Endodermal cell (in vitro differentiated cells): ENCODE measurements around the gene DDR2. TPM values are rescaled to one million over a fixed set of nuclear protein-coding genes. Genes with fewer than 3 reads are reported as not detected.
"Not testable (repeated sequence)": the region's sequence is repeated elsewhere in the genome, so short reads cannot be mapped to it uniquely, and the experiment has no call there.

Source experiments
- DNase-seq: peaks from one replicate; pipeline ENCODE4 v3.0.0-alpha.2; 2017
- H3K27ac ChIP-seq: 2 replicates; pipeline ENCODE4 v1.5.1; 2013; ENCODE audit warnings: mild to moderate bottlenecking, low read depth, low read length, moderate library complexity
- H3K27me3 ChIP-seq: 2 replicates; pipeline ENCODE4 v1.6.1; 2013; ENCODE audit warnings: mild to moderate bottlenecking, low read length, moderate library complexity; ENCODE audit not compliant: insufficient read depth, control insufficient read depth, poor library complexity, severe bottlenecking
- H3K36me3 ChIP-seq: 2 replicates; pipeline ENCODE4 v1.7.0; 2013; ENCODE audit warnings: mild to moderate bottlenecking, low read length, moderate library complexity; ENCODE audit not compliant: control insufficient read depth, insufficient read depth
- H3K4me1 ChIP-seq: one replicate; pipeline ENCODE4 v1.7.0; 2013; ENCODE audit warnings: low read length; ENCODE audit not compliant: control insufficient read depth, insufficient read depth
- H3K4me3 ChIP-seq: 2 replicates; pipeline ENCODE4 v1.5.1; 2013; ENCODE audit warnings: mild to moderate bottlenecking, low read length, moderate library complexity
- H3K9ac ChIP-seq: 2 replicates; pipeline ENCODE4 v1.6.1; 2013; ENCODE audit warnings: mild to moderate bottlenecking, low read length, moderate library complexity; ENCODE audit not compliant: poor library complexity, severe bottlenecking; ENCODE audit errors: extremely low read depth
- H3K9me3 ChIP-seq: 2 replicates; pipeline ENCODE4 v1.6.1; 2013; ENCODE audit warnings: mild to moderate bottlenecking, low read length, moderate library complexity; ENCODE audit not compliant: control insufficient read depth
- H3K27ac Mint-ChIP-seq: 2 replicates; pipeline ENCODE4 v1.8.0; 2020; ENCODE audit warnings: mixed read lengths
- H3K27me3 Mint-ChIP-seq: 2 replicates; pipeline ENCODE4 v1.8.0; 2021; ENCODE audit warnings: mild to moderate bottlenecking, mixed read lengths; ENCODE audit not compliant: insufficient read depth
- H3K36me3 Mint-ChIP-seq: 2 replicates; pipeline ENCODE4 v1.8.0; 2020; ENCODE audit warnings: low read depth, mixed read lengths
- H3K4me1 Mint-ChIP-seq: 2 replicates; pipeline ENCODE4 v1.8.0; 2020; ENCODE audit warnings: mixed read lengths
- H3K4me3 Mint-ChIP-seq: 2 replicates; pipeline ENCODE4 v1.8.0; 2020; ENCODE audit warnings: mild to moderate bottlenecking, moderate library complexity, mixed read lengths
- H3K9me3 Mint-ChIP-seq: 2 replicates; pipeline ENCODE4 v1.8.0; 2020; ENCODE audit warnings: mild to moderate bottlenecking, mixed read lengths
- WGBS, 2 experiments: methylation state at CpG; one replicate each; pipeline versions ENCODE4 v1.1.5 to v1.1.7; 2013; ENCODE audit warnings: missing lambda C conversion rate in 2 of 2, mixed read lengths in 1 of 2; ENCODE audit not compliant: insufficient coverage in 1 of 2, insufficient read length in 1 of 2; 5-methylcytosine and 5-hydroxymethylcytosine counted together
- total RNA-seq, 2 donors: library from RNA; stranded (reverse); fragmentation: NEBNext Ultra II Directional in 1 of 2; extraction: Animal tissue kit (Norgen Biotek cat#: 25700) in 1 of 2; gene quantifications; 2 replicates in 1 of 2; 3 replicates in 1 of 2; pipeline ENCODE4 v1.2.1, GENCODE V29; 2021
- TF ChIP-seq, protein P1 (sequence below): fragments of 200-600 bp; sonication (generic); conservative IDR thresholded peaks from 2 replicates; pipeline ENCODE4 v1.5.0; 2021; ENCODE audit warnings: antibody characterized with exemption, mild to moderate bottlenecking

Gene DDR2
- total RNA-seq, 2 donors from 2014 or later, result 0.26 to 0.55 TPM

DNA sequence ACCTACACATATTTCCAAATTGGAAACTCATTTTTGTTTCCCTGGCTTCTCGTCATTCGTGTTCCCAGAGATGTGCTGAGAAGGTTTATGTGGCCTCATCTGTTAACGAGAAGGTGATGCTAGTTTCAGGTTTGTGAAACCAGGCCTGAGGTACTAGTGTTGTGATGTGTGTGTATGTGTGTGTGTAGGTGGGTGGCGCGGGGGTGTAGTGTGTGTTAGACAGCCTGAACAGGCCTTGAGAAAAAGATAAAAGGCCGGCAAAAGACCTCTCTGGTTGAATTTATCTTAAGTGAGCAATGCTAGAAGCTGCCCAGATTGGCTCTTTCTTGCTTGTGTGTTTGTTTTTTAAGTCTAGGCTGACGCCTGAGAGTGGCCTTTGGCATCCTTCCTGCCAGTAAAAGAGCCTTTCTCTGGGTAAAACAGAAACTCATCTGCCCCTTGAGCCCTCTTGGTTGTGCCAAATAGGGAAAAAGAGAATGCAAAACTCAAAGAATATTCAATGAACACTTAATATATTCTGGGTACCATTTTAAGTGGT lies 92.4 kb downstream of the DDR2 start:
- no peaks in the 10 kb centered on the region for H3K9me3 Mint-ChIP-seq
- H3K4me1 Mint-ChIP-seq, result no peaks in the 10 kb centered on the region
- DNase-seq, result no peak
- H3K4me3 ChIP-seq, result no peak overlapping the region
- H3K27ac Mint-ChIP-seq, result no peak overlapping the region
- 89 to 100% methylated on average over 1 to 7 of the region's 7 CpGs for WGBS, 2 experiments
- no peak overlapping the region for H3K4me3 Mint-ChIP-seq
- no peaks in the 10 kb centered on the region for H3K4me1 ChIP-seq
- no peaks in the 10 kb centered on the region for H3K27me3 Mint-ChIP-seq
- H3K36me3 Mint-ChIP-seq, result no peaks in the 10 kb centered on the region
- no peak overlapping the region for H3K9ac ChIP-seq
- no peaks in the 10 kb centered on the region for H3K9me3 ChIP-seq
- no peak overlapping the region for H3K27ac ChIP-seq
- no peaks in the 10 kb centered on the region for H3K27me3 ChIP-seq
- TF ChIP-seq, protein P1, sequence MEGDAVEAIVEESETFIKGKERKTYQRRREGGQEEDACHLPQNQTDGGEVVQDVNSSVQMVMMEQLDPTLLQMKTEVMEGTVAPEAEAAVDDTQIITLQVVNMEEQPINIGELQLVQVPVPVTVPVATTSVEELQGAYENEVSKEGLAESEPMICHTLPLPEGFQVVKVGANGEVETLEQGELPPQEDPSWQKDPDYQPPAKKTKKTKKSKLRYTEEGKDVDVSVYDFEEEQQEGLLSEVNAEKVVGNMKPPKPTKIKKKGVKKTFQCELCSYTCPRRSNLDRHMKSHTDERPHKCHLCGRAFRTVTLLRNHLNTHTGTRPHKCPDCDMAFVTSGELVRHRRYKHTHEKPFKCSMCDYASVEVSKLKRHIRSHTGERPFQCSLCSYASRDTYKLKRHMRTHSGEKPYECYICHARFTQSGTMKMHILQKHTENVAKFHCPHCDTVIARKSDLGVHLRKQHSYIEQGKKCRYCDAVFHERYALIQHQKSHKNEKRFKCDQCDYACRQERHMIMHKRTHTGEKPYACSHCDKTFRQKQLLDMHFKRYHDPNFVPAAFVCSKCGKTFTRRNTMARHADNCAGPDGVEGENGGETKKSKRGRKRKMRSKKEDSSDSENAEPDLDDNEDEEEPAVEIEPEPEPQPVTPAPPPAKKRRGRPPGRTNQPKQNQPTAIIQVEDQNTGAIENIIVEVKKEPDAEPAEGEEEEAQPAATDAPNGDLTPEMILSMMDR, result no peak
- no peaks in the 10 kb centered on the region for H3K36me3 ChIP-seq

DNA sequence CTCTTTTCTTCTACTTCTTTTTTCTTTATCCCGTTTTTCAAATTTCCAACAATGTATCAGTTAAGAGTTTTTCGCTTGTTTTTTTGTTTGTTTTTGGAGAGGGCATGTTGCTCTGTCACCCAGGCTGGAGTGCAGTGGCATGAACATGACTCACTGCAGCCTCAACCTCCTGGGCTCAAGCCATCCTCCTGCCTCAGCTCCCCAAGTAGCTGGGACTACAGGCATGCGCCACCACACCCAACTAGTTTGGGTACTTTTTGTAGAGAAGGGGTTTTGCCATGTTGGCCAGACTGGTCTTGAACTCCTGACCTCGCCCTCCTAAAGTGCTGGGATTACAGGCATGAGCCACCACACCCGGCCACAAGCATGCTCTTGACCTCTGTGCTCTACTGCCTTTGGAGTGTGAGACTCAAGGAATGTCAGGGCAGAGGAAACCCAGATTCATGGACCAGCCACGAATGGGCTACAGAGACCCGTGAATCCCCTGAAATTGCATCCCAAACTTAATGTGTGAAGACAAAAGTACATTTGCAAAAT lies 93.1 kb downstream of the DDR2 start:
- no peak overlapping the region for H3K4me3 ChIP-seq
- no peaks in the 10 kb centered on the region for H3K4me1 Mint-ChIP-seq
- no peak overlapping the region for H3K9ac ChIP-seq
- H3K27ac Mint-ChIP-seq, result no peak overlapping the region
- no peaks in the 10 kb centered on the region for H3K36me3 Mint-ChIP-seq
- no peaks in the 10 kb centered on the region for H3K4me1 ChIP-seq
- H3K4me3 Mint-ChIP-seq, result no peak overlapping the region
- TF ChIP-seq, protein P1, result no peak
- H3K27me3 Mint-ChIP-seq, result no peaks in the 10 kb centered on the region
- no peaks in the 10 kb centered on the region for H3K27me3 ChIP-seq
- H3K27ac ChIP-seq, result no peak overlapping the region
- H3K9me3 ChIP-seq, result no peaks in the 10 kb centered on the region
- no peak for DNase-seq
- H3K36me3 ChIP-seq, result no peaks in the 10 kb centered on the region
- WGBS, 2 experiments, result 91 to 94% methylated on average over 2 to 7 of the region's 7 CpGs
- no peaks in the 10 kb centered on the region for H3K9me3 Mint-ChIP-seq

DNA sequence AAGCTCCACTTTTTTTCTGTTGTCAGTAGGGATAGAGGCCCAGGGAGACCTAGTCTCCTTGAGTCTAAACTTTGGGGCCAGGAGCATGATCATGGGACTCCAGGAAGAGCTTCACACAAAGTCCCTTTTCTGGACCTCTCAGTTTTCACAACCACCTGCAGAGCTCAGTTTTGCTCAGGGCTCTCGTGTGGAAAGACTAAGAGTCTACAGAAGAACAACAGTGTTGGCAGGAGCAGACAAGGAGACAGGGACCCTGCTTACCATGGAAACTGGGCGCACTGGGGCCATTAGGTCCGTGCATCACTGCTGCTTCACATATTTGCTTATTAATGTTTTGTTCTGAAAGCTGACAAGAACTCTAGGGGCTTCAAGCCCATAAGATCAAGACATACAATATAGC lies 94.3 kb downstream of the DDR2 start:
- no peaks in the 10 kb centered on the region for H3K9me3 ChIP-seq
- H3K27me3 Mint-ChIP-seq, result no peaks in the 10 kb centered on the region
- WGBS, 2 experiments, result 87% methylated on average over 3 of the region's 3 CpGs; no CpG with 5 or more reads in 1 of the 2 experiments
- no peak overlapping the region for H3K4me3 ChIP-seq
- no peaks in the 10 kb centered on the region for H3K4me1 Mint-ChIP-seq
- TF ChIP-seq, protein P1, result no peak
- H3K4me3 Mint-ChIP-seq, result no peak overlapping the region
- no peak overlapping the region for H3K27ac ChIP-seq
- H3K9me3 Mint-ChIP-seq, result no peaks in the 10 kb centered on the region
- H3K9ac ChIP-seq, result no peak overlapping the region
- DNase-seq, result no peak
- no peaks in the 10 kb centered on the region for H3K27me3 ChIP-seq
- H3K36me3 ChIP-seq, result no peaks in the 10 kb centered on the region
- H3K27ac Mint-ChIP-seq, result no peak overlapping the region
- peaks cover 2% of the 10 kb centered on the region for H3K4me1 ChIP-seq
- no peaks in the 10 kb centered on the region for H3K36me3 Mint-ChIP-seq

DNA sequence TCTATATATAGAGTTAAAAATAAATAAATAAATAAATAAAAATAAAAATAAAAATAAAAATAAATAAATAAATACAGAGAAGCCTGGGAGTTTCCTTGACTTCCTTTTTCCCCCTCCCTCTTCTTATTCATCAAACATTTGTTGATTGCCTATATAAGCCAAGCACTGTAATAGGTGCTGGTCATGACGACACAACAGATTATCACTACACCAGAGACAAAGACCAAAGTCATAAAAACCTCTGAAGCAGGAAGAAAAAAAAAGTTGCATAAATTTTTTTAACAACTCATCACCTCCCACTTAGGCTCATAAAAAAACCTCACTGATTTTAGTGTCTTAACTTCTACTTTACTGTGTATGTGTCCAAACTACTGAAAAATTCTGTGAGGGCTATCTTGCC lies 95.2 kb downstream of the DDR2 start:
- H3K4me1 Mint-ChIP-seq, H3K9me3 ChIP-seq, H3K4me1 ChIP-seq, H3K36me3 ChIP-seq, H3K9ac ChIP-seq, H3K4me3 ChIP-seq, H3K27me3 ChIP-seq, H3K36me3 Mint-ChIP-seq, H3K4me3 Mint-ChIP-seq, H3K27ac ChIP-seq, DNase-seq, H3K27ac Mint-ChIP-seq, H3K27me3 Mint-ChIP-seq, H3K9me3 Mint-ChIP-seq: not testable (repeated sequence)
- WGBS, 2 experiments, result no CpG with 5 or more reads among the region's 1 CpG
